ENCODE measurements around the gene ARHGAP44.

ARHGAP44 gene

GRCh38 chr17:13002761-13003453 lies 213.6 kb downstream of the ARHGAP44 start:
- peak; percentile 89 for TF ChIP-seq CTCF (conservative IDR thresholded peaks at IDR 0.05)
- TF ChIP-seq ZFX (IDR thresholded peaks at IDR 0.05), result no peak
- H3K27ac ChIP-seq, result no peak overlapping the region; the same call in 1 of the 2 replicates

DNA sequence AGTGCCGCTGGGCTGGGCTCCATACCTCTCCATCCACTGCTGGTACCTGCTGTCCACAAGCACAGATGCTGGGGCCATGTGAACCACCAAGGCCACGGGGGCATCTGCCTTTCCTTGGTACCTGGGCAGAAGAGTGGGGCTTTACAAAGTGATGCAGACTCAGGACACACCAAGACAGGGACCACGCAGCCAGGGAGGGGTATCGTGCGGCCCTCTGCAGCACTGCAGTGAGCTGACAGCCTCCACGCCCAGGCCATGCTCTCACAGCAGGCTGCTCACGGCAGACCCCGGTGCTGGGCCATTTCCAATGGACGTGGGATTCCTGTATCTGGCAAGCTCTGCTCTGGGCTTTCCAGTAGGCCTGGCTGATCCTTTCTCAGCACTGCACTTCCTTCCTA lies 214.2 kb downstream of the ARHGAP44 start:
- H3K27ac ChIP-seq, result no peak overlapping the region
- peak; percentile 65 for TF ChIP-seq CTCF (conservative IDR thresholded peaks at IDR 0.05)
- no peak for TF ChIP-seq ZFX (IDR thresholded peaks at IDR 0.05)

GRCh38 chr17:13003927-13004326 lies 214.6 kb downstream of the ARHGAP44 start:
- H3K27ac ChIP-seq, result no peak overlapping the region
- TF ChIP-seq CTCF (conservative IDR thresholded peaks at IDR 0.05) (no peak), ZFX (IDR thresholded peaks at IDR 0.05) (no peak)

- no peak for TF ChIP-seq ZFX (IDR thresholded peaks at IDR 0.05)
- no peak for TF ChIP-seq CTCF (conservative IDR thresholded peaks at IDR 0.05)
- no peak overlapping the region for H3K27ac ChIP-seq
Observed at GRCh38 chr17:13004336-13004735, 215.0 kb downstream of the ARHGAP44 start.

DNA sequence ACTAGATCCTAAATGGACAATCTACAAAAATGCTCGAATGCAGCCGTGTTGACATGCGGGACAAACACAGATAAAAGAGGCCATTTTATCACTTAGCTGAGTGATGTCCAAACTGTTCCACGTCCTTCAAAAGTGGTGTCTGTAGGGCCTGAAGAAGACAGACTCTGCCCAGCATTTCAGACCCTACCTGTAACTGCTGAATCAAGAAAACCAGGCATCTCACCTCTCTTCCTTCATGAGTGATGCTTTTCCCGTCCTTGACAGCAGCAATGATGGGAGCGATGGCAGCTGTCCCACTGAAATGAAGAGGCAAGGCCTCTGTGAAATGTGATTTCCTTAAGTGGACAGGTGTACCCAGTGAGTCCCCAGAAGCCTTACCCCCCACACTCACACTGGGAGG lies 216.2 kb downstream of the ARHGAP44 start:
- no peak overlapping the region for H3K27ac ChIP-seq
- TF ChIP-seq CTCF (conservative IDR thresholded peaks at IDR 0.05), result no peak
- TF ChIP-seq ZFX (IDR thresholded peaks at IDR 0.05), result no peak

DNA sequence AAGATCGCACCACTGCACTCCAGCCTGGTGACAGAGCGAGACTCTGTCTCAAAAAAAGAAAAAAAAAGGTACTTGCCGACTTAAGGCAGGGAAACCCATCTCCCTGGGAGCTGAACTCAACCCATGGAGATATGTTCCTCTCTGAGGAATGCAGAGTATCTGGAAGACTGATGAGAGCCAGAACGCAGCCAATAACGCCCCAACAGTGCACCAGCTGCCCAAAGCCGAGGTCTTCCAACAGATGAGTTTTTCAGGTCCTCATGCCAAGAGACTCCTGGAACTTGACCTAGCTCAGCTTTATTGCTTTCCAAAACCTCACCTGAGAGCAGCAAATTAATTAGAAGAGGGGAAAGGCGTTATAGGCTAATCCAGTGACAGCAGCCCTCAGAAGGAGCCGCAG lies 219.2 kb downstream of the ARHGAP44 start:
- H3K27ac ChIP-seq, result no peak overlapping the region
- TF ChIP-seq ZFX (IDR thresholded peaks at IDR 0.05), result no peak
- TF ChIP-seq CTCF (conservative IDR thresholded peaks at IDR 0.05), result no peak

DNA sequence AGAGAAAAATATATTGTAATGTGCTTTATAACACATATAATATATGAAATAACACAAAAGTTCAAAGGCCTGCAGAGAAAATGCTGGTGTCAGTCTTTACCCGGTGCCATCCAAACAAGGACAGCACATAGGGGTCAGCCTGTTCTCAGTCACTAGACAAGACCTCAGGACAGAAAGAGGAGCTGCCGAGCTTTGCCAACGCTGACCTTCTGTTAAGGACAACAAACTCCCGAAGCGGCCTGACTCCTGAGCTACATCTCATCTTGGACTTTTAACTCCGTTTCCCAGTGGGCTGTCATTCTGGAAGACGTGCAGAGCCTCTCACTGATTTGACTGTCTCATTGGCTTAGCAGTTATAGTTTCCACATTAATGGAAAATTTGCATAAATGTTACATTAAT lies 221.7 kb downstream of the ARHGAP44 start:
- TF ChIP-seq ZFX (IDR thresholded peaks at IDR 0.05), result no peak
- TF ChIP-seq CTCF (conservative IDR thresholded peaks at IDR 0.05), result no peak

More for the DNA sequence above, 221.7 kb downstream of the ARHGAP44 start:
- H3K27ac ChIP-seq, result no peak overlapping the region
